KMS-11 (cell line): ENCODE data around the gene CNTN1.

Source experiments
- H2AFZ ChIP-seq: fragments of 200-600 bp; sonication (generic); 2 replicates; pipeline ENCODE4 v1.6.1; 2016; ENCODE audit warnings: antibody characterized with exemption, mixed run types, low read depth
- H3K27ac ChIP-seq: fragments of 200-600 bp; sonication (generic); 2 replicates; pipeline ENCODE4 v1.6.1; 2016; ENCODE audit warnings: mild to moderate bottlenecking, mixed run types
- H3K27me3 ChIP-seq: fragments of 200-600 bp; sonication (generic); 2 replicates; pipeline ENCODE4 v1.6.1; 2017; ENCODE audit warnings: mild to moderate bottlenecking, low read depth, mixed run types, moderate library complexity; ENCODE audit not compliant: insufficient read depth
- H3K36me3 ChIP-seq: fragments of 200-600 bp; sonication (generic); 2 replicates; pipeline ENCODE4 v1.6.1; 2017; ENCODE audit warnings: mild to moderate bottlenecking, mixed run types; ENCODE audit not compliant: insufficient read depth
- H3K4me1 ChIP-seq: fragments of 200-600 bp; sonication (generic); 2 replicates; pipeline ENCODE4 v1.6.1; 2016; ENCODE audit warnings: mild to moderate bottlenecking, low read depth, mixed run types; ENCODE audit not compliant: poor library complexity, severe bottlenecking
- H3K4me2 ChIP-seq: fragments of 200-600 bp; sonication (generic); 2 replicates; pipeline ENCODE4 v1.7.0; 2016; ENCODE audit warnings: mild to moderate bottlenecking, mixed run types
- H3K4me3 ChIP-seq: fragments of 200-600 bp; sonication (generic); IDR thresholded peaks from 2 replicates; pipeline ENCODE4 v1.6.1; 2017; ENCODE audit warnings: low read depth, low read length, mixed read lengths; ENCODE audit not compliant: insufficient read depth
- H3K79me2 ChIP-seq: fragments of 200-600 bp; sonication (generic); 2 replicates; pipeline ENCODE4 v1.6.1; 2016; ENCODE audit warnings: low read depth, mixed run types; ENCODE audit not compliant: insufficient read depth
- H3K9ac ChIP-seq: fragments of 200-600 bp; sonication (generic); 2 replicates; pipeline ENCODE4 v1.6.1; 2016; ENCODE audit warnings: mild to moderate bottlenecking, mixed run types
- H4K20me1 ChIP-seq: fragments of 200-600 bp; sonication (generic); 2 replicates; pipeline ENCODE4 v1.6.1; 2016; ENCODE audit warnings: mild to moderate bottlenecking, mixed run types; ENCODE audit not compliant: insufficient read depth
- TF ChIP-seq, protein P1 (sequence below): fragments of 200-600 bp; sonication (generic); conservative IDR thresholded peaks from 2 replicates; pipeline ENCODE4 v1.6.1; 2017; ENCODE audit warnings: low read depth, mild to moderate bottlenecking, antibody characterized with exemption, low read length, moderate library complexity, mixed read lengths

The CNTN1 gene

DNA sequence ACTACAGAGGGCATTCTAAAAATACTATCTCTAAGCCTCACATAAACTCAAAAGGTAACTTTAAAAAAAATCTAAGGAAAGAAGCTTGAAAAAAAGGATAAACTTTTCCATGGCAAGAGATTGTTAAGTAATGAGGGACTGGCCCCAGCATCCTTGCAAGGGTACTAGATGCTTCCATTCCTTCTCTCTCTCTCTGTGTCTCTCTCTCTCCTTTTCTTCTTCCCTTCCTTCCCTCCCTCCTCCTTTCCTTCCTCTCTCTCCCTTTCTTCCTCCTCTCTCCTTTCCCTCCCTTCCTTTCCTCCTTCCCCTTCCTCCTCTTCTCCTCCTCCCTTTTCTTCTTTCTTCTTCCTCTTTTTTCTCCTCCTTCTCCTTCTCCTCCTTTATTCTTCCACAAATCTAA, 23.8 kb downstream of the CNTN1 start:
- no peak overlapping the region for H3K27ac ChIP-seq
- H3K4me2 ChIP-seq: no peak overlapping the region

DNA sequence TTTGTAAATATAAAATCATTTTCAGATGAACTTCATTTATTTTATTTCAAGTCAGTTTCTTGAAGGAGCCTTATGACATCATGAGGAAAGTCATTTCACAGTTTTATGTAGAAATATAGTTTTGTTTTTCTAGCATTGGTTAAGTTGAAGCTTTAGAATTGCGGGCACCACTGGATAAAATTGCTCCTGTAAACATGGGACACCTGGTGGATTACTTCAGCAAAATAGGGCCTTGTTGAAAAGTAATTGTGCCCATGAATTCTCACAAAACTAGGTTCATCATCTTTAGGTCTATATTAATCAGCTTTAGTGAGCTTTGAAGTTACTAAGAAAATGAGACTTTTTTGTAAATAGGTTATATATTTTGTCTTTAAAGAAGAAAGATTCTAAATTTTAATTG, 25.3 kb downstream of the CNTN1 start:
- Histone ChIP-seq H3K36me3 (no peaks in the 10 kb centered on the region), H3K4me2 (no peak overlapping the region), H3K27ac (no peak overlapping the region), H3K79me2 (no peaks in the 10 kb centered on the region), H2AFZ (no peak overlapping the region), H3K4me3 (no peak overlapping the region), H4K20me1 (no peaks in the 10 kb centered on the region), H3K4me1 (no peaks in the 10 kb centered on the region), H3K27me3 (no peaks in the 10 kb centered on the region), H3K9ac (no peak overlapping the region)
- TF ChIP-seq, protein P1, sequence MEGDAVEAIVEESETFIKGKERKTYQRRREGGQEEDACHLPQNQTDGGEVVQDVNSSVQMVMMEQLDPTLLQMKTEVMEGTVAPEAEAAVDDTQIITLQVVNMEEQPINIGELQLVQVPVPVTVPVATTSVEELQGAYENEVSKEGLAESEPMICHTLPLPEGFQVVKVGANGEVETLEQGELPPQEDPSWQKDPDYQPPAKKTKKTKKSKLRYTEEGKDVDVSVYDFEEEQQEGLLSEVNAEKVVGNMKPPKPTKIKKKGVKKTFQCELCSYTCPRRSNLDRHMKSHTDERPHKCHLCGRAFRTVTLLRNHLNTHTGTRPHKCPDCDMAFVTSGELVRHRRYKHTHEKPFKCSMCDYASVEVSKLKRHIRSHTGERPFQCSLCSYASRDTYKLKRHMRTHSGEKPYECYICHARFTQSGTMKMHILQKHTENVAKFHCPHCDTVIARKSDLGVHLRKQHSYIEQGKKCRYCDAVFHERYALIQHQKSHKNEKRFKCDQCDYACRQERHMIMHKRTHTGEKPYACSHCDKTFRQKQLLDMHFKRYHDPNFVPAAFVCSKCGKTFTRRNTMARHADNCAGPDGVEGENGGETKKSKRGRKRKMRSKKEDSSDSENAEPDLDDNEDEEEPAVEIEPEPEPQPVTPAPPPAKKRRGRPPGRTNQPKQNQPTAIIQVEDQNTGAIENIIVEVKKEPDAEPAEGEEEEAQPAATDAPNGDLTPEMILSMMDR: no peak

More for the DNA sequence above, 23.8 kb downstream of the CNTN1 start:
- H3K79me2 ChIP-seq: no peaks in the 10 kb centered on the region
- TF ChIP-seq, protein P1: no peak
- no peaks in the 10 kb centered on the region for H3K36me3 ChIP-seq
- H4K20me1 ChIP-seq: no peaks in the 10 kb centered on the region
- H2AFZ ChIP-seq: no peak overlapping the region
- no peak overlapping the region for H3K4me3 ChIP-seq
- no peak overlapping the region for H3K9ac ChIP-seq
- no peaks in the 10 kb centered on the region for H3K4me1 ChIP-seq
- no peaks in the 10 kb centered on the region for H3K27me3 ChIP-seq

DNA sequence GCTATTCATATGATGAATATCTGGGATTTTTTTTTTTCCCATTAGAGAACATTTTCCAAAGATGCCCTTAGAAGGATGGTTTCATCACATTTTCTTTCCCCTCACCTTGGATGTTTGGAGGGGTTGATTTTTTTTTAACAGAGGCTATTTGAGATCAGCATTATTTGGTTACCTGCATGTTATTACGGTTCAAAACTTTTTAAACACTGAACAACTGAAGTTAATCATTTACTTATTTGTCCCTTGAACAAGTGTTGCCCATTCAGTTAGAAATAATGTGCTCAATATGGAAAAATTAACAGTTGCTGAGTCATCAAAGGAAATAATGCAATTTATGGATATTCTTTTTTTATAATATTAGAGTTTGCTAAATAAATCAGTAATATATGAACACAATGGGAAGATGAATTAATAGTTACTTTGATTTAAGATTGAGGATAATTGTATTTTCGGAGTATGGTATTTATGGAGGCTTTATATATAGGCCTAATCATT, 26.7 kb downstream of the CNTN1 start:
- no peaks in the 10 kb centered on the region for H3K79me2 ChIP-seq
- no peak overlapping the region for H3K4me3 ChIP-seq
- no peaks in the 10 kb centered on the region for H4K20me1 ChIP-seq
- TF ChIP-seq, protein P1: no peak
- H3K4me1 ChIP-seq: no peaks in the 10 kb centered on the region
- no peak overlapping the region for H3K9ac ChIP-seq
- no peak overlapping the region for H2AFZ ChIP-seq
- H3K4me2 ChIP-seq: no peak overlapping the region
- H3K36me3 ChIP-seq: no peaks in the 10 kb centered on the region
- H3K27ac ChIP-seq: no peak overlapping the region
- H3K27me3 ChIP-seq: no peaks in the 10 kb centered on the region

DNA sequence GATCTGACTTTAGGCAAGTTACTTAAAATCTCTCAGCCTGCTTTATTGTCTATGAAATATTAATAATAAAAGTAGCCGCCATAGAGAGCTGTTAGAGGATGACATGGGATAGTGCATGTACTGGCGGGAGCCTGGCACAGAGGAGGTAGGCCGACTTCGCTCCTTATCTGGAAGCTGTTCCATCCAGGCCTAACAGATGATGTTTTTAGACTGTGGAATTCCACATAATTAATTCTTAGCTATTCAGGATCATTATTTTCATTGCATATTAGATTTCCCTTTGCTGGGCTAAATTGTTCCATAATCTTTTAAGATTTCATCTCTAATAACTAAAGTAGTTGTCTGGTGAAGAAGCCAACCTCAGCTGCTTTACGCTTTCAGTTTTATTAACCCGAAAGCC, 30.8 kb downstream of the CNTN1 start:
- no peaks in the 10 kb centered on the region for H4K20me1 ChIP-seq
- no peak overlapping the region for H2AFZ ChIP-seq
- no peak overlapping the region for H3K4me3 ChIP-seq
- H3K4me1 ChIP-seq: no peaks in the 10 kb centered on the region
- no peaks in the 10 kb centered on the region for H3K27me3 ChIP-seq
- TF ChIP-seq, protein P1: no peak
- H3K27ac ChIP-seq: no peak overlapping the region
- H3K36me3 ChIP-seq: no peaks in the 10 kb centered on the region
- no peaks in the 10 kb centered on the region for H3K79me2 ChIP-seq
- H3K4me2 ChIP-seq: no peak overlapping the region
- H3K9ac ChIP-seq: no peak overlapping the region
